VCaP (cell line): ENCODE results near the gene SPAG9.

Experiments used
- H3K27ac ChIP-seq: fragments of 450-650 bp; 2 replicates; pipeline ENCODE4 v1.5.1; 2017
- CTCF ChIP-seq: fragments of 450-650 bp; conservative IDR thresholded peaks from 2 replicates; pipeline ENCODE4 v1.5.1; 2017; ENCODE audit warnings: mild to moderate bottlenecking, moderate library complexity

Gene SPAG9

GRCh38 chr17:51149163-51149562, 28.5 kb upstream of the SPAG9 start:
- TF ChIP-seq CTCF = no peak
- no peak overlapping the region for H3K27ac ChIP-seq

- no peak for TF ChIP-seq CTCF
- H3K27ac ChIP-seq = no peak overlapping the region
Observed at GRCh38 chr17:51147650-51148049, 27.0 kb upstream of the SPAG9 start.

- H3K27ac ChIP-seq = no peak overlapping the region
- no peak for TF ChIP-seq CTCF
Observed at GRCh38 chr17:51144266-51145022, 23.8 kb upstream of the SPAG9 start.

GRCh38 chr17:51142597-51142996, 21.9 kb upstream of the SPAG9 start:
- TF ChIP-seq CTCF = no peak
- no peak overlapping the region for H3K27ac ChIP-seq

GRCh38 chr17:51135956-51136355, 15.3 kb upstream of the SPAG9 start:
- H3K27ac ChIP-seq = no peak overlapping the region
- TF ChIP-seq CTCF = no peak

GRCh38 chr17:51133365-51133764, 12.7 kb upstream of the SPAG9 start:
- TF ChIP-seq CTCF = no peak
- no peak overlapping the region for H3K27ac ChIP-seq

- TF ChIP-seq CTCF = no peak
- no peak overlapping the region for H3K27ac ChIP-seq
Observed at GRCh38 chr17:51132964-51133319, 12.3 kb upstream of the SPAG9 start.
